Cardiac atrium fibroblast (primary cell): ENCODE measurements around the gene QPCTL. TPM values are rescaled to one million over a fixed set of nuclear protein-coding genes. Genes with fewer than 3 reads are reported as not detected.

ENCODE experiments used
- total RNA-seq: library from RNA; depleted of rRNA; stranded (reverse); fragments of >200 nt; gene quantifications from 2 replicates; pipeline ENCODE4 v1.2.3, GENCODE V29; 2015

Gene QPCTL
- total RNA-seq = 18.2 and 19.3 TPM in 2 replicates

DNA sequence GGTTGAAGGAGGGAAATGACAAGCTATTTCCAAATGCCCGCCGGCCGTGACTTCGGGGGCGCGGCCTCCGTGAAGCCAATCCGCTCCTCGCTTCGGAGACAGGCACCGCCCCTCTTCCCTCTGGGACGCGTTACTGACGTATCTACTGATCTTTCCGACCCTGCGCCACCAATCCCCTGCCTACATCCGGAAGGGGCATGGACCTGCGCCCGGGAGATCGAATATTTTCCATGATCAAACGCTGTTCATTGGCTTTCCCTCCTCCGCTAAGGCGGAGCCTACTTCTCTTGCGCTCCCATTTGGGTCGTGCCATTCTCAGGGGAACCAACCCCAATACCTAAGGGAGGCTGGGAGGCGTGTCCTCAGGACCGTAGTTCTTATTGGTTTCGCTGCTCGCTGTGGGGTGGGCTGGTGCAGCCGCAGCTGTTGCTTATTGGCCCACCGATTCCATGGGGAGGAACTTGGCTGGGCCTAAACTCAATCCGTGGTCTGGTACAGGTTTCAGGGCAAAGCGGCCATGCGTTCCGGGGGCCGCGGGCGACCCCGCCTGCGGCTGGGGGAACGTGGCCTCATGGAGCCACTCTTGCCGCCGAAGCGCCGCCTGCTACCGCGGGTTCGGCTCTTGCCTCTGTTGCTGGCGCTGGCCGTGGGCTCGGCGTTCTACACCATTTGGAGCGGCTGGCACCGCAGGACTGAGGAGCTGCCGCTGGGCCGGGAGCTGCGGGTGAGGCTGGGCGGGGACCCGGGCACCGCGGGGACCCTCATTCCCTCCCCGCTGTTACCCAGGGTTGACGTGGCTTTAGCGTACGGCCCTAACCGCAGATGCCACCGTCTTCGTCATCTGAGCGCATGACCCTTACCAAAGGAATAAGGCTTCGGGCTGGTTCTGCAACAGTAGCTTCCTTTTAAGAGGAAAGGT, at the start of gene QPCTL:
TSS of gene QPCTL (plus strand) at position 480 of the 919 bp plus-strand sequence. CDS start at position 518, 38 bp downstream.

GRCh38 chr19:45667620-45668341, 24.7 kb upstream of the QPCTL start, which contains the start of gene GIPR:
TSS of gene GIPR (plus strand) at chr19:45668221. CDS start at chr19:45669521, 1,300 bp downstream.

DNA sequence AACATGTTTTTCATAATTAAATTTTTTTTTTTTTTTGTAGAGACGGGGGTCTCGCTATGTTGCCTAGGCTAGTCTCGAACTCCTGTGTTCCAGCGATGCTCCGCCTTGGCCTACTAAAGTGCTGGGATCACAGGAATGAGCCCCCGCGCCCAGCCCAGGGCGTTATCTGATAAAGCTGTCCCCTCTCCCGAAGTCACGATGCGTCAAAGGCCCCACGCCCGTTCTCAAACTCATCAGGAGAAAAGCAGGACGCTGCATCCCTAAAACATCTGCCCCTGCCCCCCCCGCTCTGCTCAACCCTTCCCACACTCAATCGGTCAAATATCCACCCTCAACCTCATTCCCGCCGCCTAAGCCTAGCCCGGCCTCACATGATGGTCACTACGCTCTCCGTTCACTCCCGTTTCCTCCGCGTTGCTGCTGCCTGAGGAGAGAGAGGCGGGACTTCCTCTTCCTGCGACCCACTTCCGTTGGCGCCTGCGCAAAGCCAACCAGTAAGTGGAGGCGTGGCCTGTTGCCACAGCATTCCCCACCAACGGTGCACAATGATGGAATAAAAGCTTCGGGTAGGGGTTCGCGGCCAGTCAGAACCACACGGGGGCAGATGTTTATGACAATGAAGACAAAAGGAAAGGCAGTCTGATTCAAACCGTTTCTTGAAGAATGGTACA, 815 bp upstream of the QPCTL start, which contains the start of gene SNRPD2:
TSS of gene SNRPD2 (minus strand) at position 438 of the 671 bp plus-strand sequence. CDS start at position 373, 65 bp downstream.

DNA sequence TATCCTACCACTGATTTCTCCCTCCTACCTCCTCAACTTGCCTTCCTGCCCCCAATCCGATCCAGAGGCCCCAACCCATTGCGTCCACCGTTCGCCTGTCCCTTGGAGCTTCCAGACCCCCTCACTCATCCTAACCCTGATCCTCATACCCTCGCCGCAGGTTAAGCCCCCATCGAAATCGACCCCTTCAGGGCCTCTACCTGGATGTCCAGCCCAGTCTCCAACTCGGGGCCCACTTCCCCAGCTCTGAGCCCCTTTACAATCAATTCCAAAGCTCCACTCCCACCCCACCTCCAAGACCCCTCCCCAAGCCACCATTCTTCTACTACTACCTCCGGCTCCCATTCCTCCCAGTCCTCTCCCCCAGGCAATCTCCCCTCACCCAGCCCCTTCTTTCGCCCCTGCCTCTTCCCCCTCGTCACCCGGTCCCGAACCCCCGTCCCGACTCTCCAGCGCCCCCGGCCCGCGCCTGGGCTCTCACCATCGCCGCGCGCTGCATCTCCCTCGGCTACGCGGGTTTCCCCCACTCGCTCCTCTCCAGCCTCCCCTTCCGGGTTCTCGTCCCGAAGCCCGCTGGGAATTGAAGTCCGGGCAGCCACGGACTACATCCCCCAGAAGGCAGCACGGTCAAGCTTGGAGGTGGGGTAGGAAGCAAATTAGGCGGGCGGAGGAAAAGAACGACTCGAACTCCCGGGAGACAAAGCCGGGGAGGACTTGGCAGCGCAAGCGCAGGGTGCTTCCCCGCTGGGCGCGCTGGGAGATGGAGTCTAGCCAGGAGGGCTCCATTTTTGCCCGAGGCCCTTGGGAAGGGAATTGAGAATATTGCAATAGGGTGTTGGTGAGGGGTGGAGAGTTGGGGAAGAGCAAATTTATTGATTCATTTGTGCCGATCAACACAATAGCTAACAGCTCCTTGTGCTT, 38.2 kb downstream of the QPCTL start, which contains the start of gene FBXO46:
TSS of gene FBXO46 (minus strand) at position 529 of the 921 bp plus-strand sequence. CDS start 17,401 bp downstream, outside the sequence.

DNA sequence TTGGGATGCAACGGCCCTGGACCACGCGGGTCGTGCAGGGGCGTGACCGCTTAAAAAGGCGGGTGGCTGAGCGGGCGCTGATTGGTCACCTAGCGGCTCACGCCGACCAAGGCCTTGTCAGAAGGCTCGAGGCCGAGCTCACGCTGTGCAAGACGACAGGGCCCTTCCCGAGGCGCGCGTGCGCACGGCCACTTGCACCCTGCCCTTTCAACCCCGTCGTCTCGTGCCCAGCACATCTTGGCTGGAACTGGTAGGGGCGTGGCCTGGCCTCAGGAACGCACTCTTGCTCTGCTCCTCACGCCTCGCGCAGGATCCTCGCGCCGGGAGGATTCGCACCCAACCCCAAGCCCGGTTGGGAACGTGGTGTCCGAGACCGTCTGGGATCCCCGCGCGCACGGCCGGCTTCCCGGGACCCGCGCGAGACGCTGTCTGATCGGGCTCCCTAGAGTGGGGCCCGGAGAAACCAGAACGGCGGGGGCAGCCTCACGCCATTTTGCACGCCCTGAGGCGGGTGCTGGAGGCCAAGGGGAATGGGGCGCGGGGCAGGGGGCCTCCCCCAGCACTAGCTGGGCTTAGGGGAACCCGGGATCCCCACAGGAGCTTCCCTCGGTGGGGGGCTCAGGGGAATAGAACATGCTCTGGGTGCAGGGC, 40.8 kb downstream of the QPCTL start, which contains the start of gene MEIOSIN:
TSS of gene MEIOSIN (plus strand) at position 280 of the 651 bp plus-strand sequence. CDS start 1,938 bp downstream, outside the sequence.

Other genes starting within 250 kb of the QPCTL start
- 19.0 and 81.4 TPM in 2 replicates for gene FOSB, start 224.7 kb upstream of the QPCTL start, total RNA-seq
- gene RTN2, start 195.6 kb upstream of the QPCTL start, total RNA-seq = 16.4 and 17.3 TPM in 2 replicates
- gene PPM1N, start 194.2 kb upstream of the QPCTL start, total RNA-seq = 0.16 and 0.72 TPM in 2 replicates
- gene VASP, start 185.2 kb upstream of the QPCTL start, total RNA-seq = 95.6 and 146 TPM in 2 replicates
- 6.5 and 12.1 TPM in 2 replicates for gene OPA3, start 107.9 kb upstream of the QPCTL start, total RNA-seq
- 2.7 and 5.2 TPM in 2 replicates for gene GPR4, start 90.5 kb upstream of the QPCTL start, total RNA-seq
- gene EML2, start 53.3 kb upstream of the QPCTL start, total RNA-seq = 16.8 and 18.8 TPM in 2 replicates
- gene GIPR, start 24.4 kb upstream of the QPCTL start, total RNA-seq = under 0.01 and 0.49 TPM in 2 replicates
- gene SNRPD2, start 713 bp upstream of the QPCTL start, total RNA-seq = 260 and 275 TPM in 2 replicates
- 7.1 and 8.1 TPM in 2 replicates for gene FBXO46, start 38.2 kb downstream of the QPCTL start, total RNA-seq
- gene MEIOSIN, start 40.8 kb downstream of the QPCTL start, total RNA-seq = not detected in 2 replicates
- 19.6 and 20.0 TPM in 2 replicates for gene SIX5, start 76.6 kb downstream of the QPCTL start, total RNA-seq
- 12.0 and 21.7 TPM in 2 replicates for gene DMPK, start 89.8 kb downstream of the QPCTL start, total RNA-seq
- 25.1 and 30.5 TPM in 2 replicates for gene DMWD, start 100.2 kb downstream of the QPCTL start, total RNA-seq
- not detected in 2 replicates for gene RSPH6A, start 122.6 kb downstream of the QPCTL start, total RNA-seq
- 30.7 and 33.9 TPM in 2 replicates for gene SYMPK, start 170.5 kb downstream of the QPCTL start, total RNA-seq
- gene FOXA3, start 171.7 kb downstream of the QPCTL start, total RNA-seq = not detected in 2 replicates
- 24.0 and 28.4 TPM in 2 replicates for gene IRF2BP1, start 193.5 kb downstream of the QPCTL start, total RNA-seq
- 1.6 and 2.1 TPM in 2 replicates for gene MYPOP, start 209.9 kb downstream of the QPCTL start, total RNA-seq
- not detected in 2 replicates for gene NANOS2, start 222.1 kb downstream of the QPCTL start, total RNA-seq